Measurements from ENCODE around the gene KIF16B.

KIF16B gene

GRCh38 chr20:16257813-16258430 lies 315.3 kb downstream of the KIF16B start:
- TF ChIP-seq ZFX (IDR thresholded peaks at IDR 0.05; ENCODE audit: borderline replicate concordance) (no peak), CTCF (IDR thresholded peaks at IDR 0.05) (no peak)
- H3K27ac ChIP-seq: no peak overlapping the region

- TF ChIP-seq ZFX (IDR thresholded peaks at IDR 0.05; ENCODE audit: borderline replicate concordance) (no peak), CTCF (IDR thresholded peaks at IDR 0.05) (no peak)
- no peak overlapping the region for H3K27ac ChIP-seq
These were observed 316.2 kb downstream of the KIF16B start for GRCh38 chr20:16257021-16257420.

- TF ChIP-seq CTCF (IDR thresholded peaks at IDR 0.05): no peak
- TF ChIP-seq ZFX (IDR thresholded peaks at IDR 0.05; ENCODE audit: borderline replicate concordance): no peak
- no peak overlapping the region for H3K27ac ChIP-seq
These were observed 326.4 kb downstream of the KIF16B start for GRCh38 chr20:16246870-16247269.

DNA sequence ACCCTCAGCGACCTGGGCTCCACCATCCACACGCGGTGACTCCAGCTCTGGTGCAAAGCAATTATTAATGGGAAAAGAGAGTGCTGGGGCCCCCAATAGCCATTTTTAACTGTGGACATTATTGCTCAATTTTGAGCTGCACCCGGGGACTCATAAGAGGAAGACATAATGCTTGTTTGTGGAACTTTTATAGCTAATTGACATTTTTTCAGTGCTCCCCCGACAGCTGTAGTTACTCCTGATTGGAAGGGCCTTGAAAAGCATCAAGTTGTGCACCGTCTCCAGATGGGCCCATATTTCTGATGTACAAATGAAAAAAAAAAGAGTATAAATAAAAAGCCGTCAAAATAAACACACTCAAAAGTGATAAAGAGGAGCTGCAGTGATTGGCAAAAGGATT lies 327.0 kb downstream of the KIF16B start:
- H3K27ac ChIP-seq: no peak overlapping the region
- TF ChIP-seq CTCF (IDR thresholded peaks at IDR 0.05): no peak
- TF ChIP-seq ZFX (IDR thresholded peaks at IDR 0.05; ENCODE audit: borderline replicate concordance): no peak

- no peak overlapping the region for H3K27ac ChIP-seq
- TF ChIP-seq ZFX (IDR thresholded peaks at IDR 0.05; ENCODE audit: borderline replicate concordance) (no peak), CTCF (IDR thresholded peaks at IDR 0.05) (no peak)
These were observed 327.4 kb downstream of the KIF16B start for GRCh38 chr20:16245879-16246278.

GRCh38 chr20:16244892-16245291 lies 328.4 kb downstream of the KIF16B start:
- no peak for TF ChIP-seq ZFX (IDR thresholded peaks at IDR 0.05; ENCODE audit: borderline replicate concordance)
- no peak for TF ChIP-seq CTCF (IDR thresholded peaks at IDR 0.05)
- no peak overlapping the region for H3K27ac ChIP-seq

- no peak for TF ChIP-seq ZFX (IDR thresholded peaks at IDR 0.05; ENCODE audit: borderline replicate concordance)
- TF ChIP-seq CTCF (IDR thresholded peaks at IDR 0.05): no peak
- no peak overlapping the region for H3K27ac ChIP-seq
These were observed 329.8 kb downstream of the KIF16B start for GRCh38 chr20:16243470-16243869.
